K562 (cell line): ENCODE data around the gene IGF2BP1.

Experiments used
- CUX1 ChIP-seq: fragments of 200-800 bp; sonication (Bioruptor generic); IDR thresholded peaks from 2 replicates; pipeline ENCODE4 v1.6.1; 2016; ENCODE audit warnings: missing genetic modification characterization, missing compliant biosample characterization
- ILF3 ChIP-seq: fragments of 450-650 bp; IDR thresholded peaks from 2 replicates; pipeline ENCODE4 v1.6.1; 2018; ENCODE audit warnings: antibody characterized with exemption, mild to moderate bottlenecking, moderate library complexity, borderline replicate concordance
- KDM1A ChIP-seq, 2 experiments: fragments of 450-650 bp; IDR thresholded peaks; 2 replicates each; pipeline ENCODE4 v1.6.1; 2016; ENCODE audit warnings: mild to moderate bottlenecking in 2 of 2
- PATZ1 ChIP-seq: fragments of 250-450 bp; sonication (Bioruptor Pico); IDR thresholded peaks from 2 replicates; pipeline ENCODE4 v1.5.0; 2020; ENCODE audit warnings: mild to moderate bottlenecking, borderline replicate concordance
- POLR2AphosphoS5 ChIP-seq: IDR thresholded peaks from 2 replicates; pipeline ENCODE4 v1.6.1; 2011; ENCODE audit warnings: mild to moderate bottlenecking, low read depth, low read length, moderate library complexity; ENCODE audit not compliant: control insufficient read depth, insufficient read depth
- PTBP1 ChIP-seq: fragments of 200-400 bp; formaldehyde crosslinking; IDR thresholded peaks from 2 replicates; pipeline ENCODE4 v1.6.1; 2017; ENCODE audit warnings: low read depth, low read length
- RCOR1 ChIP-seq, 2 experiments: IDR thresholded peaks; 2 replicates each; pipeline ENCODE4 v1.6.1; 2012; ENCODE audit warnings: low read depth in 2 of 2, low read length in 2 of 2, borderline replicate concordance in 1 of 2, improper control_type of control experiment in 1 of 2
- STAT5B ChIP-seq: fragments of 250-450 bp; sonication (Bioruptor Pico); IDR thresholded peaks from 2 replicates; pipeline ENCODE4 v1.8.0; 2021; ENCODE audit warnings: mild to moderate bottlenecking, inconsistent platforms

- TF ChIP-seq STAT5B (CRISPR knock-in tag) = no peak
- no peak for TF ChIP-seq ILF3
- TF ChIP-seq KDM1A (IDR thresholded peaks at IDR 0.05) = no peak
- no peak for TF ChIP-seq PATZ1 (CRISPR knock-in tag)
- TF ChIP-seq POLR2AphosphoS5 = peak; percentile 33; the same call in 1 of the 2 replicates
- no peak for TF ChIP-seq CUX1 (CRISPR knock-in tag)
- TF ChIP-seq RCOR1 (IDR thresholded peaks at IDR 0.05; ENCODE audit: borderline replicate concordance in 1 of 2, low read depth in 2 of 2, low read length in 2 of 2) = no peak
- no peak for TF ChIP-seq PTBP1
Observed at GRCh38 chr17:49054342-49055092, 57.3 kb downstream of the IGF2BP1 start.
